Activated CD4-positive, alpha-beta T cell treated with anti-CD3 and anti-CD28 coated beads, Interleukin-2, amount 50 U/mL, for 24 hours (primary cell): ENCODE results near the gene HSD17B2.
"Not testable (repeated sequence)": the region's sequence is repeated elsewhere in the genome, so short reads cannot be mapped to it uniquely, and the experiment has no call there.

Source experiments
- DNase-seq, 2 donors: peaks; one replicate each; pipeline ENCODE4 v3.0.0-alpha.2; 2020; ENCODE audit warnings: low read depth in 1 of 2, low spot score in 1 of 2

Gene HSD17B2

DNA sequence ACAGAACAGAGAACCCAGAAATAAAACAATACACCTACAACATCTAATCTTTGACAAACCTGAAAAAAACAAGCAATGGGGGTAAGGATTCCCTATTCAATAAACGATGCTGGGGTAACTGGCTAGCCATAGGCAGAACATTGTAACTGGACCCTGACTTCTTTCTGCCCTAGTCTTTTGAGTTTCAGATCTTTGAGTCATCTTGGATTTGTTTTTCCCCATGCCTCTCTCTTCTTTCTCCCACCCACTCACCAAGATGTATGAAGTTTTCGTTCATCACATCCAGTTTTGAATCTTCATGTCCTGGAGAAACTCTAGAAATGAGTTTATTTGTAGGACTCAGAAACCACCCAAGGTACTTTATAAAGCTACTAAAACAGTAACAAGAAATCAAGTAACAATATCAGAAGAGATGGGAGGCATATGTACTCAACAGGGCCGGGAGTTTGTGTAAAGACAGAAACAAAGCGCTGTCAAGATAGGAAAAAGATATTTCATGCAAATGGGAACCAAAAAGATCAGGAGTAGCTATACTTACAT lies 39.0 kb downstream of the HSD17B2 start:
- DNase-seq = no peak

DNA sequence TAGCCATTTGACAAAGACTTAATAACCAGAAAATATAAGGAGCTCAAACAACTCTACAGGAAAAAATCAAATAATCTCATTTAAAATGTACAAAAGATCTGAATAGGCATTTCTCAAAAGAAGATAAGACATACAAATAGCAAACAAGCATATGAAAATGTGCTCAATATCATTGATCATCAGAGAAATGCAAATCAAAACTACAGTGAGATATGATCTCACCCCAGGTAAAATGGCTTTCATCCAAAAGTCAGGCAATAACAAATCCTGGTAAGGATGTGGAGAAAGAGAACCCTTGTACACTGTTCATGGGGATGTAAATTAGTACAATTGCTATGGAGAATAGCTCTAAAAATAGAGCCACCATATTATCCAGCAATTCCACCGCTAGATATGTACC lies 43.1 kb downstream of the HSD17B2 start:
- DNase-seq = no peak

DNA sequence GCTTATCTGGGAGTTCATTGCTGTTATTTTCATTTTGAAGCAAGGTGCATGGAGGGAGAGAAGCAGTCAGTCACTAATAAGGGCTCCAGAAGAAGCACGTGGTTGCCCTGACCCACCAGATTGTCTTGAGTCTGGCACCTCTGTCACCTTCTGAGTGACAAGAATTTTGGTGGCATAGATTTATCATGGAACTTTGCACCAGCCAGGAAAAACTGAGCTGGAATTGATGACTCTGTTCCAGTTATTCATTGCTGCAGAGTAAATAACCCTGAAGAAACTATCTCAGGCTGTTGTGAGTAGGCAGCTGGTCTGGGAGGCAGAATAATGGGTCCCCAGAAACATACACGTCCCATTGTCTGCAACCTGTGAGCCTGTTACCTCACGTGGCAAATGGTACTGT lies 44.8 kb downstream of the HSD17B2 start:
- no peak for DNase-seq

DNA sequence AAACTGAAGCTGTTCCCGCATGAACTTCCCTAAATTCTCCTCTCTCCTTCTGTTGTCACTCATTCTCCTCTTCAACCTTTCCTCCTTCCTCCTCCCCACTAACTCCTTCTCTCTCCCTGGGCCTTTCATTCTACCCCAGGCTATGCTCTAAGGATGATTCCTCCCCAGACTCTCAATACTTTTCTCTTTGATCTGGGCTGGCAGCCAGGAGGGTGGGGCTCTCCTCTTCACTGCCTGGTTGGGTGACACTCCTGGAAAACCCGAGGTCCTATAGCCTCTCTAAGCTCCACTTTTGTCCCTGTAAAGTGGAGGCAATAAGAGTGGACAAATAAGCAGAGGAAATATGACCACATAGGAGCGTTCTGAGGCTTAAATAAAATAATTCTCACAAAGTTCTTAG lies 46.2 kb downstream of the HSD17B2 start:
- no peak for DNase-seq

DNA sequence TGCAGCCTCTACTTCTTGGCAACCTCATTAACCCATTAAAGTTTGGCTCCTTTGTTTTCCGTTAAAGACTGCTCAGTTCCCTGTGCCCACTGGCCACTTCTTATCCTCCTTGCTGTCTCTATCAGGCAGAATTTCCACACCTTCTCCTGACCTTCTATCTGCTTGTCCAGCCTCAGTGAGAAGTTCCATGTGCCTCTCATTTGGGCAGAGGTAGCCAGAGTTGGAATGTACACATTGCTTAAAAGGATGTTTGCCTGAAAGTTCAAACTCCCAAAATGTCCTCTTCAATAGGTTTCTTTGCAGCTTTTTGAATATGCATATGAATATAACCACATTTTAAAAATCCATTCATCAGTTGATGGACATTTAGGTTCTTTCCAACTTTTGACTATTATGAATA lies 47.0 kb downstream of the HSD17B2 start:
- DNase-seq = no peak

DNA sequence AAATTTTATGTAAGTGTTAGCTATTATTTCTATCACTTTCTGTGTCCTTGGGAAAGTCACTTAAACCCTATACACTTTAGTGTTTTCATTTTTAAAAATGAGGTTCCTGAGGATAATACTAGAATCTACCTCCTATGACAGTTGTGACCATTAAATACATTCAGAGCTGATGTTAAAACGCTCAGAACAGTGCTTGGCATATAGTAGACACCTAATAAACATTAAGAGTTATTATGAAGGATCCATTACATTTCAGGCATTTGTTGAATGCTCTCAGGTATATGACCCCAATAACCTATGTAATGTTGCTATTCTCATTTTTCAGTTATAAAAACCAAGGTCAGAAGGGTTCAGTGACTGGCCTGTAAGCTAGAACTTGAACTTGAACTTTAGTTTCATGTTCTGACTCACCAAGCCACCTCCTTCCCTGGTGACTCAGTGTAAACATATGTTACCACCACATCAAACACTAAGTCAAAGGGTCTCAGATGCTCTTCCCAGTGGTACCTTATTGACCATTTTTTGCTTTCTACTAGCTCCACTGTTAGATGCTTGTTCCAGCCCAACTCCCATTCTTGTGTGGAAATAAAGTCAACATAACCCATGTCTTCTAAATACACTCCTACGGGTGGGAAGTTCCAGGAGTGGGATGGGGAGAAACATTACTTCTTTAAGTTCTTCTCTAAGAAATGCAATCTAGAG lies 47.6 kb downstream of the HSD17B2 start:
- DNase-seq = no peak

DNA sequence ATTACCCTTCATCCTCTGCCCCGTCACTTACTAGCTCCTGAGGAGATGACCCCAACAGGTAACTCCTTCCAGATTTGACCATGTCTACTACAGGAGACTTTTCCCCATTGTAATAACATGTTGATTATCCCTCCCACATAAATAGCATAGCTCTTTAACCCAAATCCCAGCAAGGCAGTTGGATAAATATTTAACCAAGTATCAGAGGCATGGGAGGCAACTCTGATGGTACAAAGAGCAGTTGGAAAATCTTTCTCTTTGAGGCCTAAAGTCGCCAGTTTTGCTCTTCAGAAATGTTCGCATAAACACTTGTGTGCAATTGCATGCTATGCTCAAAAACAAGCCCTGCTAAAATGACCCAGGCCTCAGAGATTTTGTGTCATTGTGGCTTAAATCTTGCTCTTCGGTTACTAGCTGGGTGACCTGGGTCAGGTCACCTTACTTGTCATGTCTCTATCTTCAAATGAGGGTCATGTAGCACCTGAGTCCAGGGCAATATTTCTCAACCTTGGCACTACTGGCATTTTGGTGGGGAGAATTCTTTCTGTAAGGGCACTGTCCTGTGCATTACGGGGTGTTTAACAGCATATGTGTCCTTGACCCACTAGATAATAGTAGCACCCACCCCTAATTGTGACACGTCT lies 48.8 kb downstream of the HSD17B2 start:
- no peak for DNase-seq

DNA sequence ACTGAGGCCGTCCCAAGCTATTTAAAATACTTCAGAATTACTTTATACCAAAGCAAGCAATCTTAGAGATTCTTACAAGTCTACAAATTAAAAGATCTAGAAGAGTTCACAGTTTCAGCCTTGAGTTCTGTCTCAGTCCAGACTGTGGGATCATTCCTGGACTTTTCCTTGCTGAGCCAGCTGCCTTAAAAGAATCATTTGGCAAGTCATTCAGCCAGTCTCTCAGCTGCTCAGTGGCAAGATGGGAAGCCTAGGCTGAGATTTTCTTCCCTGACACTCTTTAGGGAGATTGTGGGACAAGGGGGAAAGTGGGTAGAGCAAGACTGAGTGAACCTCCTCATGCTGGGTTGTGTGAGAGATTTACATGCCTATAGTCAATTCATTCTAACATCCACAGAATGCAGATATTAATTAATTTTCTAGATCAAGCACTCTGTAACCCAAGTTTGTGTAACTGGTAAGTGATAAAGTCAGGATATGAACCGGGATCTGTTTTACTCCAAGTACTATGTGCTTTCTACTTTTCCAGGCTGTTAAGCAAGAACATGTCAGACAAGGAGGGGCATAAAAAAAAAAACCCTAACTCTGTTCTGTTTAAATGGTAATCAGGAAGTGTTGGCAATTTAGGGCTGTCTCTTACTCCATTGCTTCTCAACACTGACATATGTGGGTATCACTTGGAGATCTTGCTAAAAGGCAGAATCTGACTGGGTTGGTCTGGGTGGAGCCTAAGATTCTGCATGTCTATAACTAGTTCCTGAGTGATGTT lies 50.1 kb downstream of the HSD17B2 start:
- no peak for DNase-seq

DNA sequence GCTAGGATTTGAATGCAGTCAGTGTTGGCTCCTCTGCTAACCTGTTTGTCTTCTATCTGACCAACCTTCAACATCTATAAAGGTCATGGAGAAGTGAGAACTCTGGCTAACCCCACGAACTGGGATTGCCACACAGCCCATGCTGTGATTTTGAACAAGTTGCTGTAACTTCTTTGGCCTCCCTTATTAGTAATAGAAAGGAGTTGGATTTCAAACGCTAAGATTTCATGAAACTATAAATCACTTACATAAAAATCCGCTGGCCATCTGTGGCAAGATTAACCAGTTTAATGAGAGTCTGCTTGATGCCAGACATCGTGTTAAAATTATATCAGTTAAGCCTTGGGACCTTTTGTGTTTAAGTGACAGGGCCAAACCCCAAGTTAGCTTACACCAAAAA lies 53.4 kb downstream of the HSD17B2 start:
- DNase-seq = no peak

DNA sequence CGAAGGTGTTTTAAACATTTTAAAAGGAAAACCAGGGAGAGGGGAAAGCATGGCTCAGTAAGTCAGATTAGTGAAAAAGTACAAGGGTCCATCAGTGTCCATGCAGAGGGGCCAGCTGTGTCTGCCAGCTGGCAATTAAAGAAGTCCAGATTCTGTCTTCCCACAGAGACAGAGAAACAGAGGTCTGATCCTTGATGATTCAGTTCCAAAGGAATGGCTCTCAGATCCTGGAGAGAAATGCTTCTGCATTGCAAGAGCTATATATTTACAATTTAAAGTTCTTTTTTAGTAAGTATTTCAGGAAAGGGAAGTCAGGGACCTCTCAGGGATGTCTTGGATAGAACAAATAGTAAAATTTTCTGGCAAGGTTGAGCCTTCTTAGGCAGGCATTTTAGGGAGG lies 56.2 kb downstream of the HSD17B2 start:
- DNase-seq = no peak

DNA sequence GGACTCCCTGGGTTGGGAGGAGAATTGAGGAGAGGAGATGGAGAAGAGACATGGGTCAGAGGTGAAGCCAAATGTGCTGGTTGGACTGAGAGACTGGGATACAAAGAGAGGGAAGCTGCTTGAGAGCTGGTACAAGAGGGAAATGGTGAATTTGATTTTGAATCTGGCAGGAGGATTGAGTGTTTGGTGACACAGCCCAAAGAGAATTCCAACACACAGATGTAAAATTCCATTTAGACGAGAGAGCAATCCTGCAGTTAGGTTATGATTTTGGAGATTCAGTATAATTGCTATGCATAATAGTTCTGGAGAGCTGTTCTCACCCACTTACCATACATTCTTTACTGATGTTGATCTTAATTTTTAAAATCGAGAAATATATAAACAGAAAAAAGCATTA lies 57.7 kb downstream of the HSD17B2 start:
- DNase-seq = no peak

DNA sequence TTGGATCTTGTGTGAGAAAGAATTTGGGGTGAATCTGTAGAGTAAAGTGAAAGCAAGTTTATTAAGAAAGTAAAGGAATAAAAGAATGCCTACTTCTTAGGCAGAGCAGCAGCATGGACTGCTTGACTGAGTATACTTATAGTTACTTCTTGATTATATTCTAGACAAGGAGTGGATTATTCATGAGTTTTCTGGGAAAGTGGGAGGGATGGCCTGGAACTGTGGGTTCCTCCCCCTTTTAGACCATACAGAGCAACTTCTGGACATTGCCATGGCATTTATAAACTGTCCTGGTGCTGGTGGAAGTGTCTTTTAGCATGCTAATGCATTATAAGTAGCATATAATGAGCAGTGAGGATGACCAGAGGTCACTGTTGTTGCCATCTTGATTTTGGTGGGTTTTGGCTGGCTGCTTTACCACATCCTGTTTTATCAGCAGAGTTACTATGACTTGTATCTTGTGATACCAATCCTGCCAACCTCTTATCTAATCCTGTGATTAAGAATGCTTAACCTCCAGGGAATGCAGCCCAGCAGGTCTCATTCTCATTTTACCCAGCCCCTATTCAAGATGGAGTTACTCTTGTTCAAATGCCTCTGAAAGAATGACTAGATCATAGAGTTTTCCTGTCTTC lies 58.7 kb downstream of the HSD17B2 start:
- no peak for DNase-seq

DNA sequence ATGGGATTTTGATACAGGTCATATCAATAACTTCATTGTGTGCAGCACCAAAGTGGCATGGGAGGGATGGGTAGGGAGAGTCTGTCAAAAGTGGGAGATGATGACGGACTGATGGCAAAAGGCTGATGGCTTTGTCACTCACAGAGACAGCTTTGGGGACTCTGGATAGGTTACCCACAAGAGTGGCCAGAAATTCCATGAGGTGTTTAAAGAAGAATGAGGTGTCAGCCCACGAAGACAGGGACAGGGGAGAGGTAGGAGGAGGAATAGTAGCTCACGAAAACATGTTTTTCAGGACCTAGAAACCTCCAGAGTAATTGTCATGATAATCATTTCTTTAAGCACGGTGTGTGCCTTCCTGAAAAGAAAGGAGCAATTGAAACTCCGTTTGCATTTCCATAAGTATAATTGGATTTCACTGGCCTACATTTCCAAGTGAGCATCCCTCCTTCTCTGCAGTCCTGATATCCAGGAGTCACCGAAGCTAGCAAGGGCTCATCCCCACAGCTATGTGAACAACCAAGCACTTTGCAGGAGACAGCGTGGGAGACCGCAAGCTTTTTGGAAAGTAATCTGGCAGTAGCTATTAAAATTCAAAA lies 60.0 kb downstream of the HSD17B2 start:
- no peak for DNase-seq

DNA sequence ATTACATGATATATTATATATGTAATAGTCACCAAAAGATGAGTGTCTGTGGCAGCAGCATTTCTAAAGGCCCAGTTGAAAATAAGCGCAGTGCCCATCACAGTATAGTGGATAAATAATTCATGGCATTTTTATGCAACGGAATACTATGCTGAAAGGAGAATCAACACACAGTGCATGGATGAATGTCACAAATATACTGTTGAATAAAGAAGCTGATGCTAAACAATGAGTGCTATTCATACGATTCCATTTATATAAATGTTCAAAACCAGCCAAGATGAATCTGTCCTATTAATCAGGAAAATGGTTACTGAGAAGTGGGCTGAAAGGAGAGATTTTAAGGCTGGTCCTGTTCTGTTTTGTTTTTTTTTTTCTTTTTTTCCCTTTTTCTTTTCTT lies 61.6 kb downstream of the HSD17B2 start:
- no peak for DNase-seq

DNA sequence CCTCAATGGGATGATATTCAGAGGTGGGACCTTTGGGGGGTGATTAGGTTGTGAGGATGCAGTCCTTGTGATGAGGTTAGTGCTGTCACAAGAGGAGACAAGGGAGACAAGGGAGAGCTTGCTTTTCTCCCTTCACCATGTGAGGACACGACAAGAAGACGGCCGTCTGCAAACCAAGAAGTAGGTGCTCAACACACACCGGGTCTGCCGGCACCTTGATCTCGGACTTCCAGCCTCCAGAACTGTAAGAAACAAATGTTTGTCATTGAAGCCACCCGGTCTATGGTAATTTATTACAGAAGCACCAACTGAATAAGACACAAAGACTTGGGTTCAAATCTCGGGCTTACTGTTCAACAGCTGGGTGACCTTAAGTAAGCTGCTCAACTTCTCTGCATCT lies 70.1 kb downstream of the HSD17B2 start:
- no peak for DNase-seq

DNA sequence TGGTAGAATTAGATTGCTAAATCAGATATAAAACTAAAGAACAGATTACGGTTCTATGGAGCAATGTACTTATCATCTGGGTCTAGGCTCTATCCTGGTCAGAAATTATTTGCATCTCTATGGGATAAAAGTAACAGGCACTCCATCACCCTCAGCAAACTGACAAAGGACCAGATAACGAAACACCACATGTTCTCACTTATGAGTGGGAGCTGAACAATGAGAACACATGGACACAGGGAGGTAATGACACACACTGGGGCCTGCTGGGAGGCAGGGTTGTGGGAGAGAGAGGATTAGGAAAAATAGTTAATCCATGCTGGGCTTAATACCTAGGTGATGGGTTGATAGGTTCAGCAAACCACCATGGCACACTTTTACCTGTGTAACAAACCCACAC lies 73.0 kb downstream of the HSD17B2 start:
- DNase-seq = no peak

DNA sequence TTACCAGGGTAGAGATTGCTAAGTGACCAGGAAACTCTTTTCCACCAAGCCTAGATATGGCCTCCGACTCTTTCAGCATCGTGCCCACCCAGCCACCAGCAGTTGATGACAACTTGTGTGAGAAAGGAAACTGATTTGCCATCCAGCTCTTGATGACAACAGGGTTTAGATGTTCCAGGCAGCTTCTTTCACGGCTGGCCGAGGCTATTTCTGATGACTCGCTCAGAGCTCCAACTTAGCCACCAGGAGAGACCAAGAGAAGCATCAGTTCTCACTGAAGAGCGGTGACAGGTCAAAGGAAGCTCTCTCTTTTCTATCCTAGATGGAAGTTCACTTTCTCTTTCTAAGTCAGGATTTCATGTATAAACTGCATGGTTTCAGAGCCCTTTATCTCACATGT lies 73.7 kb downstream of the HSD17B2 start:
- no peak for DNase-seq

DNA sequence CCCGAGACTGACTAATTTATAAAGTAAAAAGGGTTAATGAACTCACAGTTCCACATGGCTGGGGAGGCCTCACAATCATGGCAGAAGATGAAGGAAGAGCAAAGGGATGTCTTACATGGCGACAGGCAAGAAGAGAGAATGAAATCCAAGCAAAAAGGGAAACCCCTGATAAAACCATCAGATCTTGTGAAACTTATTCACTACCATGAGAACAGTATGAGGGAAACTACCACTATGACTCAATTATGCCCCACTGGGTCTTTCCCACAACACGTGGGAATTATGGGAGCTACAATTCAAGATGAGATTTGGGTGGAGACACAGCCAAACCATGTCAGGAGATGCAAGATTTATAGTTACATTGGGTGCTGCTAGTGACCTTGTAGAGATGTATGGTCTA lies 74.2 kb downstream of the HSD17B2 start:
- not testable (repeated sequence) for DNase-seq

DNA sequence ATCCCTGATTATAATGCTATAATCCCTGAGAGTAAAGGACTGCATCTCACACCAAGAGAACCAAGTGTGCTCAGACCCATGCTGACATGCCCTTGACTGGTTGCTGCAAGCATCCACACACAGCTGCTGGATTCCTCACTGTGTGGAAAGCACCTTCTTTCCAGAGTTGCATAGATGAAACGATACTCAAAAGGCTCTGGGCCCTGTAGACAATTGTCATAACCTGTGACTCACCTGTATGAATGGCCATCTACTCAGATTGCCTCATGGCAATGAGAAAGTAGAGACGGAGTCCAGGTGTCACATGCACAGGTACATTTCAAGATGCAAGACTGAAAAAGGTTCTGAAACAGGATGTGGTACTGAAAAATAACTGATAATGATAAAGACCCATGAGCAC lies 76.9 kb downstream of the HSD17B2 start:
- no peak for DNase-seq

DNA sequence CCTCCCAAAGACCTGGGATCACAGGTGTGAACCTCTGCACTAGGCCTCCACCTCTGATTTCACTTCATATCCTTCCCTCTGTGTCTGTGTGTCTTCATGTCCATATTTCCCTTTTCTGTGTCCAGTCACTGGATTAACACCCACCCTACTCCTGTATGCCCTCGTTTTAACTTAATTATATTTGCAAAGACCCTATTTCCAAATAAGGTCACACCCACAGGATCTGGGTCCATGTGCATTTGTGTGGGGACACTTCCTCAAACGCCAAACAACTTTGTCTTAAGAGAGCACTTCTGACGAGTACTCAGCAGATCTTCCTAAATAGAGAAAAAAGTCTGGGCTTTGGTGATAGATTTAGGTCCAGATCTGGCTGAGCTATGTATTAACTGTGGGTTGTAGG lies 78.7 kb downstream of the HSD17B2 start:
- no peak for DNase-seq

DNA sequence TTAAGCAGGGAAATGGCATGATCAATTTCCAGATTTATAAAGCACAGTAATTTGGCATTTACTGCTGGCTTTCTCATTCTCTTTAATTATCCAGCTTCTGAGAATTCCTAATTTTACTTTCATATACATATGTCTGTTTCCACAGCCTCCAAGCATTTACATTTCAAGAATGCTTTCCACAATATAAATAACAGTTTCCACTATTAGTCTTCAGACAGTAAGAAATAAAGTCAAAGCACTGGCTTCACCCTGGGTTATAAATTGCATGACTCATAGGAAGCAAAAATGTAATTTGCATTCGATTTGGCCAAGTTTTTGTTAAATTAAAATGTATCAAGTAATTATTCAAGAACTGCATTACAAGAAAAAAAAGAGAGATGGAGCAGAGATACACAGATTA lies 81.5 kb downstream of the HSD17B2 start:
- DNase-seq = no peak
